WTC11 (cell line): Measurements from ENCODE around the gene MAP3K14. TPM values are rescaled to one million over a fixed set of nuclear protein-coding genes. Genes with fewer than 3 reads are reported as not detected.

Experiments used
- ATAC-seq: fragments of 200-7000 bp; cut with Tn5 transposase; 2 replicates; pipeline ENCODE4 v1.10.0; 2021; ENCODE audit warnings: mild to moderate bottlenecking, moderate library complexity
- CTCF ChIA-PET: fragments of 300-600 bp; sonication (Branson Sonifier 250); formaldehyde crosslinking; loops from one replicate; lab custom pipeline; 2021; ENCODE audit warnings: antibody characterized with exemption; lab: Charles Lee
- POLR2A ChIA-PET: fragments of 350-600 bp; sonication (Branson Sonifier 250); formaldehyde crosslinking; loops from one replicate; lab custom pipeline; 2021; ENCODE audit warnings: antibody characterized with exemption; lab: Charles Lee
- DNase-seq: peaks from one replicate; pipeline ENCODE4 v3.0.0; 2021; ENCODE audit warnings: low spot score
- H3K27ac Mint-ChIP-seq: 2 replicates; pipeline ENCODE4 v1.8.0; 2021; ENCODE audit warnings: mixed read lengths
- H3K27me3 Mint-ChIP-seq: 2 replicates; pipeline ENCODE4 v1.8.0; 2021; ENCODE audit warnings: low read depth, mild to moderate bottlenecking, moderate library complexity, mixed read lengths
- H3K36me3 Mint-ChIP-seq: 2 replicates; pipeline ENCODE4 v1.8.0; 2021; ENCODE audit warnings: mixed read lengths
- H3K4me1 Mint-ChIP-seq: 2 replicates; pipeline ENCODE4 v1.8.0; 2022; ENCODE audit warnings: mixed read lengths
- H3K4me3 Mint-ChIP-seq: 2 replicates; pipeline ENCODE4 v1.8.0; 2021; ENCODE audit warnings: mild to moderate bottlenecking, moderate library complexity, mixed read lengths
- H3K9me3 Mint-ChIP-seq: 2 replicates; pipeline ENCODE4 v1.8.0; 2021; ENCODE audit warnings: mixed read lengths
- ARID4B ChIP-seq: sonication (generic); formaldehyde crosslinking; IDR thresholded peaks from 2 replicates; pipeline ENCODE4 v1.8.0; 2023; ENCODE audit warnings: missing genetic modification reagents, mild to moderate bottlenecking, borderline replicate concordance
- CBFB ChIP-seq: sonication (generic); formaldehyde crosslinking; IDR thresholded peaks from 2 replicates; pipeline ENCODE4 v1.8.1; 2022; ENCODE audit warnings: mild to moderate bottlenecking, low read depth, missing genetic modification reagents
- ESRRA ChIP-seq: sonication (generic); formaldehyde crosslinking; IDR thresholded peaks from 2 replicates; pipeline ENCODE4 v1.8.1; 2022; ENCODE audit warnings: mild to moderate bottlenecking, missing genetic modification reagents, borderline replicate concordance
- GRHL2 ChIP-seq: fragments of 250-450 bp; sonication (Bioruptor Pico); IDR thresholded peaks from 2 replicates; pipeline ENCODE4 v1.8.0; 2022; ENCODE audit warnings: mild to moderate bottlenecking, moderate library complexity; ENCODE audit not compliant: insufficient replicate concordance, severe bottlenecking
- HMGA2 ChIP-seq: fragments of 250-450 bp; sonication (Bioruptor Pico); IDR thresholded peaks from 2 replicates; pipeline ENCODE4 v1.4.0; 2021; ENCODE audit warnings: mild to moderate bottlenecking, moderate library complexity
- HMGXB4 ChIP-seq: sonication (generic); formaldehyde crosslinking; IDR thresholded peaks from 2 replicates; pipeline ENCODE4 v1.8.1; 2023; ENCODE audit warnings: mild to moderate bottlenecking, moderate library complexity, missing genetic modification reagents
- IRF2 ChIP-seq: sonication (generic); formaldehyde crosslinking; IDR thresholded peaks from 2 replicates; pipeline ENCODE4 v1.8.0; 2022; ENCODE audit warnings: low read depth, missing genetic modification reagents, borderline replicate concordance
- NR2C2 ChIP-seq: sonication (generic); formaldehyde crosslinking; IDR thresholded peaks from 2 replicates; pipeline ENCODE4 v1.8.0; 2022; ENCODE audit warnings: mild to moderate bottlenecking, missing genetic modification reagents
- NR3C1 ChIP-seq: sonication (generic); formaldehyde crosslinking; conservative IDR thresholded peaks from 2 replicates; pipeline ENCODE4 v1.8.1; 2023; ENCODE audit warnings: low read depth, mild to moderate bottlenecking, missing genetic modification reagents
- SMAD4 ChIP-seq: sonication (generic); formaldehyde crosslinking; IDR thresholded peaks from 2 replicates; pipeline ENCODE4 v1.8.0; 2022; ENCODE audit warnings: mild to moderate bottlenecking, missing genetic modification reagents
- ZBTB21 ChIP-seq: sonication (generic); formaldehyde crosslinking; IDR thresholded peaks from 2 replicates; pipeline ENCODE4 v1.8.1; 2023; ENCODE audit warnings: mild to moderate bottlenecking, missing genetic modification reagents, borderline replicate concordance
- ZNF219 ChIP-seq: sonication (generic); formaldehyde crosslinking; IDR thresholded peaks from 2 replicates; pipeline ENCODE4 v1.8.0; 2023; ENCODE audit warnings: missing genetic modification reagents, mild to moderate bottlenecking, borderline replicate concordance
- ZNF263 ChIP-seq: sonication (generic); formaldehyde crosslinking; IDR thresholded peaks from 2 replicates; pipeline ENCODE4 v1.8.1; 2022; ENCODE audit warnings: low read depth, mild to moderate bottlenecking, moderate library complexity, missing genetic modification reagents
- ZNF281 ChIP-seq: sonication (generic); formaldehyde crosslinking; IDR thresholded peaks from 2 replicates; pipeline ENCODE4 v1.8.0; 2023; ENCODE audit warnings: mild to moderate bottlenecking, missing genetic modification reagents
- ZNF317 ChIP-seq: sonication (generic); formaldehyde crosslinking; IDR thresholded peaks from 2 replicates; pipeline ENCODE4 v1.8.1; 2023; ENCODE audit warnings: low read depth, mild to moderate bottlenecking, moderate library complexity, missing genetic modification reagents, borderline replicate concordance
- ZNF416 ChIP-seq: fragments of 250-450 bp; sonication (Bioruptor Pico); IDR thresholded peaks from 2 replicates; pipeline ENCODE4 v1.9.0; 2021; ENCODE audit warnings: mild to moderate bottlenecking, inconsistent platforms
- ZNF671 ChIP-seq: fragments of 250-450 bp; sonication (Bioruptor Pico); IDR thresholded peaks from 2 replicates; pipeline ENCODE4 v1.8.0; 2021; ENCODE audit warnings: mild to moderate bottlenecking
- total RNA-seq: library from RNA; stranded (reverse); gene quantifications from 3 replicates; pipeline ENCODE4 v1.2.3, GENCODE V29; 2021
- TF ChIP-seq, protein P1 (sequence below): sonication (generic); formaldehyde crosslinking; IDR thresholded peaks from 2 replicates; pipeline ENCODE4 v1.8.0; 2022; ENCODE audit warnings: mild to moderate bottlenecking, missing genetic modification reagents
- TF ChIP-seq, protein P2 (sequence below): sonication (generic); formaldehyde crosslinking; IDR thresholded peaks from 2 replicates; pipeline ENCODE4 v1.8.0; 2022; ENCODE audit warnings: mild to moderate bottlenecking, missing genetic modification reagents

MAP3K14 gene
- total RNA-seq, 1 experiment from 2014 or later: 4.0 TPM

- CTCF ChIA-PET: interaction anchor here (1.2 to 4.1 kb wide), 11 partner anchors 9 to 162 kb away, joined by 3 to 17 read pairs (median 5); partner anchors contain the start of gene ACBD4
- no peaks in the 10 kb centered on the region for H3K9me3 Mint-ChIP-seq
- H3K4me1 Mint-ChIP-seq: peaks cover 6% of the 10 kb centered on the region; the same call in 1 of the 2 replicates
- POLR2A ChIA-PET: no interaction called here
- ATAC-seq: no peak
- no peak overlapping the region for H3K27ac Mint-ChIP-seq
- no peak for TF ChIP-seq NR2C2
- TF ChIP-seq, protein P1, sequence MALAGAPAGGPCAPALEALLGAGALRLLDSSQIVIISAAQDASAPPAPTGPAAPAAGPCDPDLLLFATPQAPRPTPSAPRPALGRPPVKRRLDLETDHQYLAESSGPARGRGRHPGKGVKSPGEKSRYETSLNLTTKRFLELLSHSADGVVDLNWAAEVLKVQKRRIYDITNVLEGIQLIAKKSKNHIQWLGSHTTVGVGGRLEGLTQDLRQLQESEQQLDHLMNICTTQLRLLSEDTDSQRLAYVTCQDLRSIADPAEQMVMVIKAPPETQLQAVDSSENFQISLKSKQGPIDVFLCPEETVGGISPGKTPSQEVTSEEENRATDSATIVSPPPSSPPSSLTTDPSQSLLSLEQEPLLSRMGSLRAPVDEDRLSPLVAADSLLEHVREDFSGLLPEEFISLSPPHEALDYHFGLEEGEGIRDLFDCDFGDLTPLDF (CRISPR knock-in tag): no peak
- no peak for TF ChIP-seq GRHL2 (CRISPR knock-in tag)
- TF ChIP-seq HMGA2 (CRISPR knock-in tag): no peak
- TF ChIP-seq ZNF281 (CRISPR knock-in tag): no peak
- TF ChIP-seq ZBTB21 (CRISPR knock-in tag): no peak
- TF ChIP-seq ARID4B (CRISPR knock-in tag): no peak
- no peak for TF ChIP-seq IRF2
- no peak for TF ChIP-seq ZNF263 (CRISPR knock-in tag)
- TF ChIP-seq, protein P2, sequence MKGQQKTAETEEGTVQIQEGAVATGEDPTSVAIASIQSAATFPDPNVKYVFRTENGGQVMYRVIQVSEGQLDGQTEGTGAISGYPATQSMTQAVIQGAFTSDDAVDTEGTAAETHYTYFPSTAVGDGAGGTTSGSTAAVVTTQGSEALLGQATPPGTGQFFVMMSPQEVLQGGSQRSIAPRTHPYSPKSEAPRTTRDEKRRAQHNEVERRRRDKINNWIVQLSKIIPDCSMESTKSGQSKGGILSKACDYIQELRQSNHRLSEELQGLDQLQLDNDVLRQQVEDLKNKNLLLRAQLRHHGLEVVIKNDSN: no peak
- TF ChIP-seq ESRRA: no peak
- TF ChIP-seq ZNF219 (CRISPR knock-in tag): no peak
- TF ChIP-seq HMGXB4 (CRISPR knock-in tag): no peak
- TF ChIP-seq ZNF416 (CRISPR knock-in tag): no peak
- TF ChIP-seq ZNF671 (CRISPR knock-in tag): no peak
- TF ChIP-seq CBFB (CRISPR knock-in tag): no peak
- TF ChIP-seq ZNF317 (CRISPR knock-in tag): no peak
- no peak for TF ChIP-seq NR3C1 (CRISPR knock-in tag)
- TF ChIP-seq SMAD4 (CRISPR knock-in tag): no peak
- H3K27me3 Mint-ChIP-seq: peaks cover 1% of the 10 kb centered on the region
- no peak for DNase-seq
- peaks cover 11% of the 10 kb centered on the region; the same call in 1 of the 2 replicates for H3K36me3 Mint-ChIP-seq
- H3K4me3 Mint-ChIP-seq: no peak overlapping the region
These were observed 50.4 kb downstream of the MAP3K14 start for GRCh38 chr17:45266372-45266926.
